ENCODE results near the gene ASTL. TPM values are rescaled to one million over a fixed set of nuclear protein-coding genes. Genes with fewer than 3 reads are reported as not detected.

The ASTL gene
- total RNA-seq, 1 experiment from 2014 or later = 0.79 TPM

GRCh38 chr2:96157649-96158553, 19.6 kb upstream of the ASTL start (continued):
- TF ChIP-seq E2F1 (CRISPR knock-in tag; IDR thresholded peaks at IDR 0.05) = no peak
- TF ChIP-seq RELA (CRISPR knock-in tag; IDR thresholded peaks at IDR 0.05; ENCODE audit: borderline replicate concordance) = no peak
- TF ChIP-seq ATF1 (CRISPR knock-in tag; IDR thresholded peaks at IDR 0.05) = no peak

- Mint-ChIP-seq H3K9me3 (peaks cover 3% of the 10 kb centered on the region; the same call in 1 of the 2 replicates), H3K27me3 (ENCODE audit: low read depth) (no peaks in the 10 kb centered on the region; the same call in 1 of the 2 replicates), H3K36me3 (no peaks in the 10 kb centered on the region), H3K4me1 (peaks cover 22% of the 10 kb centered on the region), H3K27ac (no peak overlapping the region), H3K4me3 (no peak overlapping the region)
- DNase-seq (ENCODE audit: low spot score) (no peak), ATAC-seq (no peak)
- CTCF ChIA-PET = interaction anchor here (0.8 to 3.9 kb wide), 3 partner anchors 13 to 134 kb away, joined by 3 to 23 read pairs (median 7); no protein-coding TSS in a partner anchor
- TF ChIP-seq HMGA2 (CRISPR knock-in tag; IDR thresholded peaks at IDR 0.05) (no peak), ZNF425 (CRISPR knock-in tag; conservative IDR thresholded peaks at IDR 0.05) (no peak), NR1H2 (CRISPR knock-in tag; IDR thresholded peaks at IDR 0.05) (no peak), RORB (CRISPR knock-in tag; IDR thresholded peaks at IDR 0.05) (no peak), NFATC4 (CRISPR knock-in tag; IDR thresholded peaks at IDR 0.05) (no peak), ZNF281 (CRISPR knock-in tag; IDR thresholded peaks at IDR 0.05) (no peak), GTF2I (CRISPR knock-in tag; conservative IDR thresholded peaks at IDR 0.05) (no peak), CTCF (IDR thresholded peaks at IDR 0.05) (no peak)
- POLR2A ChIA-PET = interaction anchor here (0.5 kb wide), 1 partner anchor 113 kb away, joined by 4 read pairs; no protein-coding TSS in a partner anchor
Observed at GRCh38 chr2:96156926-96157648, 18.8 kb upstream of the ASTL start.
